IPS-18a (cell line): ENCODE measurements around the gene FAM20C.

Experiments
- H3K27ac ChIP-seq: one replicate; pipeline ENCODE4 v1.5.1; 2013; ENCODE audit warnings: low read length
- H3K27me3 ChIP-seq: one replicate; pipeline ENCODE4 v1.6.1; 2013; ENCODE audit warnings: mild to moderate bottlenecking, low read length; ENCODE audit not compliant: control insufficient read depth, insufficient read depth
- H3K36me3 ChIP-seq: one replicate; pipeline ENCODE4 v1.6.1; 2013; ENCODE audit warnings: low read depth, low read length; ENCODE audit not compliant: control insufficient read depth
- H3K4me1 ChIP-seq: one replicate; pipeline ENCODE4 v1.6.1; 2013; ENCODE audit warnings: low read depth, low read length; ENCODE audit not compliant: control insufficient read depth
- H3K4me3 ChIP-seq: one replicate; pipeline ENCODE4 v1.5.1; 2013; ENCODE audit warnings: low read length
- H3K9ac ChIP-seq: one replicate; pipeline ENCODE4 v1.6.1; 2013; ENCODE audit warnings: mild to moderate bottlenecking, low read length, moderate library complexity
- H3K9me3 ChIP-seq: one replicate; pipeline ENCODE4 v1.6.1; 2013; ENCODE audit warnings: low read depth, low read length; ENCODE audit not compliant: control insufficient read depth

The FAM20C gene

DNA sequence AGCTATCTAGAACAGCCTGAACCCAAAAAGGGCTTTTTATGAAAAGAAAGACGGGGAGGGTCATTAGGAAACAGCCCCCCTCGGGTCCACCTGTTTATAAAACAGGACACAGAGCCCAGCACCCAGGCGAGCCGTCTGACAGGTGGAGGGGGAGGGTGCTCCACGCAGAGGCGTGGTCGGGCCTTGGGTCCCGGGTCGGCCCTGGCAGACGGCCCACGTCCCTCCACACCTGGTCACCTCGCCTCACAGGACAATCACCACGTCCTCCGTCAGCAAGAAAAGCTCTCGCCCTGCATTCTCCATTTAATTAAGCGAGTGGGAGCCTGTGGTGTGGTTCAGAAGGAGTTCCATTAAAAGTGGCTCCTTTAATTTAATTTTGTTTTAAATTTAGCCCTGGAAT, 55.3 kb downstream of the FAM20C start:
- H3K9me3 ChIP-seq = no peaks in the 10 kb centered on the region
- H3K4me3 ChIP-seq = no peak overlapping the region
- H3K4me1 ChIP-seq = no peaks in the 10 kb centered on the region
- H3K9ac ChIP-seq = no peak overlapping the region
- peaks cover 4% of the 10 kb centered on the region for H3K36me3 ChIP-seq
- no peaks in the 10 kb centered on the region for H3K27me3 ChIP-seq
- no peak overlapping the region for H3K27ac ChIP-seq

DNA sequence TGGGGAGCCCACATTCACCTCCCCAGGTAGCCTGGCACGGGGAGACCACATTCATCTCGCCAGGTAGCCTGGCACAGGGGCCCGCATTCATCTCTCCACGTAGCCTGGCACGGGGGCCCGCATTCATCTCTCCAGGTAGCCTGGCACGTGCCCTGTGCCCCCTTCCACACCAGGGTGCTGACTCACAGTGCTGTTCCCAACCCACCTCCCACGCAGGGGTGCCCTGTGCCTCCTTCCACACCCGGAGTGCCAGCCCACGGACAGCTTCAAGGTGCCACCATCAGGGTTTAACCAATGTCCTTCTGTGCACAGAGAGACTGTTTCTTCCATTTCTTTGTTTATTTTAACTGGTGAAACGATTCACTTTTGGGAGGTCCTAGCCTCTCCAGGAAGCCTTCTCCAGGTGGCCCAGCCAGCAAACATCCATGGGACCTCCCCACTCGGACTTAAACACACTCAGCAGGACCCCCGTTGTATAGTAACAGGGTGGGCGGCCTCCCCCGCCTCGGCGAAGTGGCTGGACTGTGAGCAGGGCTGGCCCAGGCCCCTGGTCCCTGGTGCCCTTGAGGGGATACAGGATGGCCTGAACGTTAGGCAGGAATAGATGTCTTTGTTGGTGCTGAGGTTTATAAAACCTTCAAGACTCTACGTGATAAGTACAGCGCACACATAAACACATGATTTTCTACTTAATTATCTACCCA, 56.5 kb downstream of the FAM20C start:
- Histone ChIP-seq H3K27me3 (no peaks in the 10 kb centered on the region), H3K4me1 (no peaks in the 10 kb centered on the region), H3K9me3 (no peaks in the 10 kb centered on the region), H3K27ac (no peak overlapping the region), H3K4me3 (no peak overlapping the region), H3K9ac (no peak overlapping the region), H3K36me3 (peaks cover 4% of the 10 kb centered on the region)

DNA sequence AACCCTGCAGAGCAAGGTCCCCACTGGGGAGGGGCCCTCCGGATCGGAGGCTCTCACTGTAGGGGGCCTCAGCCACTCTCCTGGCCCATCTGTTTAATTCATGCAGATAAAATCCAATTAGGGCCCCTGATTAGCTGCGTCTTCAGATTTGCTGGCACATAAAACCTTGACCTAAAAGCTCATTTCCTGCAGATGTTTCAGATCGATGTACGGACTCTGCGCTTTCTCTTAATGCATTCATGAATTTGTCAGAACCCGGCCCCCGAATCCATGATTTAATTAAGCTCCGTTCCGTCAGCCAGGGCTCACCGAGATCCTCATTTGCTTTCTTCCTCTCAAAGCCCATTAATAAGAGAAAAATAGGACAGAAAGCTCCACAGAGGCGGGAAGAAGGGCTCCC, 57.6 kb downstream of the FAM20C start:
- no peak overlapping the region for H3K27ac ChIP-seq
- H3K27me3 ChIP-seq = no peaks in the 10 kb centered on the region
- H3K36me3 ChIP-seq = peaks cover 4% of the 10 kb centered on the region
- no peaks in the 10 kb centered on the region for H3K9me3 ChIP-seq
- no peak overlapping the region for H3K9ac ChIP-seq
- no peaks in the 10 kb centered on the region for H3K4me1 ChIP-seq
- H3K4me3 ChIP-seq = no peak overlapping the region

DNA sequence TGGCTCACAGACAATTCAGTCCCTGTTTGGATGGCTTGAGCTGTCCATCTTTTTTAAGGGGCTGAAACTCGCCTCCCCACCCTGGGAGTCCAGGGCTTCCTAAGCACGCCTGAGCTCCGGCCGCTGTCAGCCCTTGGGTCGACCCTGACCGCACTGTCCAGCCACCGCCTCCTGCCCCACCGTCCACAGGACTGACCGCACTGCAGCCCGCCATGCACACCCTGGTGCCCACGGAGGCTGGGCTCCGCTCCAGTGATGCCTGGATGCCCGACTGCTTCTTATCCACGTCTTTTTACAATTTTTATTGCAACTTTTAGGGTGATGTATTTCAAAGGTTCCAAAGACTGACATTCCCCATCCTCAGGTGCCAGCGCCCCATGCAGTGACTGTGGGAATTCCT, 58.2 kb downstream of the FAM20C start:
- Histone ChIP-seq H3K4me1 (no peaks in the 10 kb centered on the region), H3K4me3 (no peak overlapping the region), H3K27me3 (no peaks in the 10 kb centered on the region), H3K9ac (no peak overlapping the region), H3K9me3 (no peaks in the 10 kb centered on the region), H3K27ac (no peak overlapping the region), H3K36me3 (peaks cover 4% of the 10 kb centered on the region)

DNA sequence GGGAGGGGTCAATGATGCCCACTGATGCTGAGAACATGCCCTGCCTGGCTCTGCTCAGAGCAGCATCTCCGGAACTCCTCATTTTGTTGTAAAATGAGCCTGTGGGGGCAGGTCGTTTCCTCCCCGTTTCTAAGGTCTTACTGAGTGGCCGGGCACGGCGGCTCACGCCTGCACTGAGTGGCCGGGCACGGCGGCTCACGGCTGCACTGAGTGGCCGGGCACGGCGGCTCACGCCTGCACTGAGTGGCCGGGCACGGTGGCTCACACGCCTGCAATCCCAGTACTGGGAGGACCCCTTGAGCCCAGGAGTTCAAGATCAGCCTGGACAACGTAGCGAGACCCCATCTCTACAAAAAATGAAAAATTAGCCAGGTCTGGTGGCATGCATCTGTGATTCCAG, 58.6 kb downstream of the FAM20C start:
- Histone ChIP-seq H3K4me1 (no peaks in the 10 kb centered on the region), H3K9me3 (no peaks in the 10 kb centered on the region), H3K4me3 (no peak overlapping the region), H3K27ac (no peak overlapping the region), H3K27me3 (no peaks in the 10 kb centered on the region), H3K9ac (no peak overlapping the region), H3K36me3 (peaks cover 4% of the 10 kb centered on the region)

DNA sequence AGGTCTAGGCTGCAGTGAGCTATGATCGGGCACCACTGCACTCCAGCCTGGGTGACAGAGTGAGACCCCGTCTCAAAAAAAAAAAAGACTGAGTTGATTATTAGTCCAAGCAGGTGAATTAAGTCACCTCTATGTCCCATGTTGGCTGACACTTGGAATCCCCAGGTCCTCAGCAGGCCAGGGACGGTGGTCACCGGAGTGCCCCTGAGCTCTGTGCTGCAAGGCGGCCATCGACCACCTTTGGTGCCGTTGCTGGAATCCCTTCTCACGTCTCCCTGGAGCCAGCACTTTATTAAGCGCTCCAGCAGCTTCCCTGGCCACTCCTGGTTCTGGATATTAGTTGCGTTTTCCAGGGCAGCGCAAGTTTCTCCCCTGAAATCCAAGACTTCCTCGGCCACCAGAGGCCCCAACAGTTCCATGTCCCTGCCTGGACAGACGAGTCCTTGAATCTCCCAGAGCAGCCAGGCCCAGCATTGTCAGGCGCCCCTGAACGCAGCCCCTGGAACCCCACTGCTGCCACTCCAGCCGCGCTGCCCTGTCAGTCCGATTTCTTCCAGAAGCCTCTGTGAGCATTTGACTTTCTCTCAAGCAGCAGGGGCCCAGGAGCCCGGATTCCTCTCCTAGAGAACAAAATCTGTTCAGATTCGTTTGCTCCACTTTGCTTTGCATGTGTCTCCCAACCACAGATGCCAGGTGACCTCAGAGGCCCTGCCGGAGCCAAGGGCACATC, 59.2 kb downstream of the FAM20C start:
- no peaks in the 10 kb centered on the region for H3K4me1 ChIP-seq
- H3K4me3 ChIP-seq = no peak overlapping the region
- H3K9me3 ChIP-seq = no peaks in the 10 kb centered on the region
- H3K36me3 ChIP-seq = peaks cover 4% of the 10 kb centered on the region
- no peak overlapping the region for H3K27ac ChIP-seq
- no peaks in the 10 kb centered on the region for H3K27me3 ChIP-seq
- no peak overlapping the region for H3K9ac ChIP-seq

DNA sequence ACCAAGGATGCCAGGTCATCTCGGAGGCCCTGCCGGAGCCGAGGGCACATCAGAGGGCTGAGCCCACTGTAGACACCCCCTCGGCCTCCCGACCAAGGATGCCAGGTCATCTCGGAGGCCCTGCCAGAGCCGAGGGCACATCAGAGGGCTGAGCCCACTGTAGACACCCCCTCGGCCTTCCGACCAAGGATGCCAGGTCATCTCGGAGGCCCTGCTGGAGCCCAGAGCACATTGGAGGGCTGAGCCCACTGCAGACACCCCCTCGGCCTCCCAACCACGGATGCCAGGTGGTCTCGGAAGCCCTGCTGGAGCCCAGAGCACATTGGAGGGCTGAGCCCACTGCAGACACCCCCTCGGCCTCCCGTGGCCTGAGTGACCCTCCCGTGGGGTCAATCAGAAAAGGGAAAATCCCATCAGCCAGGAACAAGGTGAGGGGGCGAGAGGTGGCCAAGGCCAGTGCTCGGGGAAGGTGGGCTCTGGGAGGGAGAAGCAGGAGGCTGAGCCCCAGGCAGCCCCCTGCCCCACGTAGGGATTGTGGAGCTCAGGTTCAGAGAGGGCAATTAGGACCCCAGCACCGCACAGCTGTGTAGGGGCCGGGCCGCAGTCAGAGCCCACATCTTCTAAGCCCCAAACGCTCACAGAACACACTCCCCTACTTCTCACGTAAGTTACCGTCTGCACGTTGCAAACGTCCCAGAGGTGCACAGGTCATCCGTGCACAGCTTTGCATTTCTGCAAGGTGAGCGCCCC, 60.0 kb downstream of the FAM20C start:
- no peaks in the 10 kb centered on the region for H3K9me3 ChIP-seq
- H3K36me3 ChIP-seq = peaks cover 4% of the 10 kb centered on the region
- H3K4me3 ChIP-seq = no peak overlapping the region
- H3K4me1 ChIP-seq = no peaks in the 10 kb centered on the region
- H3K27ac ChIP-seq = no peak overlapping the region
- H3K9ac ChIP-seq = no peak overlapping the region
- no peaks in the 10 kb centered on the region for H3K27me3 ChIP-seq

DNA sequence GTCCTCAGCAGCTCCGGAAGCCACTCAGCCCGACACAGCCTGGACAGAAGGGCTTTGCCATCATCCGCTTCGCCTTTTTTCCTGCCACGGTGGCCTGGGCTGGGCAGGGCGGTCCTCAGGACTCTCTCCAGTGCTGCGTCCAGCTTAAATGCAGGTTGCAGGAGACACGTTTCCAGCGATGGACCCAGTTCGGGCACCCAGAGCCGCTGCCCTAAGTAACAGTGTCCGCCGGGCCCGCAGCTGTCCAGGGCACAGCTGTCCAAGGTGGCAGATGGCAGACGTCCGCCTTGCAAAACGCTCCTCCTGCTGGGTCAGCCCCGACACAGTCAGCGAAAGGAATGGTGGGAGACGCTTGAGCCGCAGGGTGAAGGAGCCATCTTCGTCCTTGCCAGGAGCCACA, 60.6 kb downstream of the FAM20C start:
- no peak overlapping the region for H3K27ac ChIP-seq
- H3K36me3 ChIP-seq = peaks cover 4% of the 10 kb centered on the region
- H3K9me3 ChIP-seq = no peaks in the 10 kb centered on the region

DNA sequence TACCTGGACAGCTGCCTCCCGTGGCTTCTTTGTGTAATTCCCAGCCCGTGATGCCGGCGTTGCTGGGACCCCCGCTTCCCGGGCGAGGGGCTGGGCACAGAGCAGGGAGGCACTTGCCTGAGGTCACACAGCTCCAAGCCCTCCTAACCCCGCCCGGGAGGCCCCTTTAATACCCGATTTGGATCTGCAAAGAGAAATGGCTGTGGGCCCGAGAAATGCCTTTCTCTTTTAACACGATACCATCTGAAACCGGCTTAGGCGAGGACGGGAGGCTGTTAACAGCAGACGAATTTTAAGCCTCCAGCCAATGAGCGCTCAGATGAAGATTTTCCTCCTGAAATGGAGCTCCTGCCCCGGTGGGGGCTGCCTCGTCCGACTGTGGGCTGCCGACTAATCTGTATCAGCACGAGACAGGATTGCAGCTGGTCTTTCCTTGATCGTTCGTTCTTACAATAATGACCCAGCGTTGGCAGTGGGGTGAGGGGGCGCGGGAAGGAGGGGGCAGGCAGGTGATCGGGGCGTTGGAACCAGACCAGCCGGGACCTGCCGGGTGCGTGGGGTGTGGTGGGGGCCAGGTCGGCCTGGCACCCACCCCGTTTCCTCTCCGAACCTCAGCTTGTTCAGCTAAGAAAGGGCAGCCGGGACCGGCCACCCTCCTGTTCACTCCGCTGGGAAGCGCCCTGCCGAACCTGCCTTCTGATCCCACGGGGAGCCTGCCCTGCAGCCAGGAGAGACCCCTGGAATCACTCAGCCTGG, 61.4 kb downstream of the FAM20C start:
- Histone ChIP-seq H3K4me3 (no peak overlapping the region), H3K9ac (no peak overlapping the region), H3K4me1 (no peaks in the 10 kb centered on the region), H3K36me3 (peaks cover 7% of the 10 kb centered on the region), H3K27ac (no peak overlapping the region), H3K9me3 (no peaks in the 10 kb centered on the region), H3K27me3 (no peaks in the 10 kb centered on the region)

More for the DNA sequence above, 60.6 kb downstream of the FAM20C start:
- H3K4me1 ChIP-seq = no peaks in the 10 kb centered on the region
- H3K9ac ChIP-seq = no peak overlapping the region
- no peak overlapping the region for H3K4me3 ChIP-seq
- H3K27me3 ChIP-seq = no peaks in the 10 kb centered on the region

DNA sequence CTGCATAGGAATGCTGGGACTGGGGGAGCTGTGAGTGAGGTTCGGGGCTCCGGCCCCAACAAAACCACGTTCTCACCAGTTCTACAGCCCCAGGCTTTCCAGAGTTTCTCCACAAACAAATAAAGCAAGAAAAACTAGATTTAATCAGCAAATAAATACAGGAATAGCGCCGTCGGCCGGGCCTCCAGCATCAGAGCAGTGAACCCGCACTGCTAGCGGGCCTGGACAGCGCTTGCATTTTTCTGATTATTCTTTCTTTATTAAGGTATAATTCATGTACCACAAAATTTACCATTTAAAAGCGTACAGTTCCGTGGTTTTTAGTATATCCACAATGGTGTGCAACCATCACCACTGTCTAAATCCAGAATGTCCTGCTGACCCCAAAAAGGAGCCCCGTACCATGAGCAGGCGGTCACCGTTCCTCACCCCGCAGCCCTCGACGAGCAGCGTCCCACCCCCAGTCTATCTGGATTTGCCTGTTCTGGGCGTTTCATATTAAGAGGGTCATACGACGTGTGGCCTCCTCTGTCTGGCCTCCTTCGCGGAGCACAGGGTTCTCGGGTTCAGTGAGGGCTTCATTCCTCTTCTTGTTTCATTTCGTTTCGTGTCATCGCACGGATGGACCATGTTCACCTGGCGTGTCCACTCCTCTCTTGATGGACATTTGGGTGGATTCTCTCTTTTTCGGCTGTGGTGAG, 62.1 kb downstream of the FAM20C start:
- Histone ChIP-seq H3K4me3 (no peak overlapping the region), H3K27me3 (no peaks in the 10 kb centered on the region), H3K36me3 (peaks cover 9% of the 10 kb centered on the region), H3K9me3 (no peaks in the 10 kb centered on the region), H3K4me1 (no peaks in the 10 kb centered on the region), H3K9ac (no peak overlapping the region), H3K27ac (no peak overlapping the region)

DNA sequence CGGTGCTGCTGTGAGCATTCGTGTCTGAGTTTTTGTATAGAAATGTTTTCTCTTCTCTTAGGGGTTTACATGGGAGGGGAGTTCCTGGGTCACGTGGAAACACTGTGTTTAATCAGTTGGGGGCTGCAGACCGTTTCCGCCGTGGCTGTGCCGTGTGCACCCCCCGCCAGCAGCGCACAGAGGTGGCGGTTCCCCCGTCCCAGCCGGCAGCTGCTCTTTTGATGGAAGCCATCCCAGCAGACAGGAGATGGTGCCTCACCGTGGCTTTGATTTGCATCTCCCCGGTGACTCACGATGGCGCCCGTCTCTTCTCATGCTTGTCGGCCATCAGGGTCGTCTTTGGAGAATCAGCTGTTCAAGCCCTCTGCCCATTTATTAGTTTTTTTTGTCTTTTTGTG, 62.7 kb downstream of the FAM20C start:
- H3K4me3 ChIP-seq = no peak overlapping the region
- no peaks in the 10 kb centered on the region for H3K9me3 ChIP-seq
- no peaks in the 10 kb centered on the region for H3K4me1 ChIP-seq
- no peaks in the 10 kb centered on the region for H3K27me3 ChIP-seq
- H3K27ac ChIP-seq = no peak overlapping the region
- H3K9ac ChIP-seq = no peak overlapping the region
- H3K36me3 ChIP-seq = peaks cover 10% of the 10 kb centered on the region
